H1 (cell line): ENCODE results near the gene GLG1. TPM values are rescaled to one million over a fixed set of nuclear protein-coding genes. Genes with fewer than 3 reads are reported as not detected.

Experiments used
- CTCF ChIA-PET: fragments of 300-600 bp; sonication (Branson Sonifier 250); formaldehyde crosslinking; loops from one replicate; lab custom pipeline; 2021; ENCODE audit not compliant: partially characterized antibody; lab: Charles Lee
- POLR2A ChIA-PET: fragments of 300-600 bp; sonication (Branson Sonifier 250); formaldehyde crosslinking; loops from one replicate; lab custom pipeline; 2021; ENCODE audit warnings: inconsistent platforms; ENCODE audit not compliant: partially characterized antibody; lab: Charles Lee
- DNase-seq, 2 experiments: peaks; one replicate each; pipeline versions ENCODE4 v3.0.0 to v3.0.0-alpha.2; 2010 to 2022; ENCODE audit warnings: low spot score in 2 of 2, low read depth in 1 of 2, mixed read lengths in 1 of 2
- FAIRE-seq: peaks from 2 replicates; lab custom pipeline; 2011; peaks lifted over from hg19 to GRCh38; lab: Jason Lieb, UNC
- H2AFZ ChIP-seq: 2 replicates; pipeline ENCODE4 v1.8.1; 2012; ENCODE audit warnings: low read length, inconsistent platforms
- H2AK5ac ChIP-seq: 2 replicates; pipeline ENCODE4 v1.6.1; 2013; ENCODE audit warnings: low read depth, low read length
- H2BK120ac ChIP-seq: replicated peaks from 2 replicates; pipeline ENCODE3; 2013; ENCODE audit warnings: low read depth, low read length, inconsistent platforms
- H2BK12ac ChIP-seq: 2 replicates; pipeline ENCODE4 v1.6.1; 2013; ENCODE audit warnings: low read depth, low read length
- H2BK15ac ChIP-seq: 2 replicates; pipeline ENCODE4 v1.6.1; 2013; ENCODE audit warnings: low read length
- H2BK20ac ChIP-seq: 2 replicates; pipeline ENCODE4 v1.6.1; 2013; ENCODE audit warnings: low read length
- H2BK5ac ChIP-seq: 2 replicates; pipeline ENCODE4 v1.6.1; 2013; ENCODE audit warnings: low read depth, low read length
- H3K14ac ChIP-seq: 2 replicates; pipeline ENCODE4 v1.6.1; 2013; ENCODE audit warnings: inconsistent platforms; ENCODE audit not compliant: insufficient read length
- H3K18ac ChIP-seq: 2 replicates; pipeline ENCODE4 v1.6.1; 2013; ENCODE audit warnings: low read length; ENCODE audit errors: extremely low read depth
- H3K23ac ChIP-seq: 2 replicates; pipeline ENCODE4 v1.6.1; 2013; ENCODE audit warnings: inconsistent platforms; ENCODE audit not compliant: insufficient read length
- H3K23me2 ChIP-seq: 2 replicates; pipeline ENCODE4 v1.6.1; 2013; ENCODE audit warnings: low read depth, low read length
- H3K27ac ChIP-seq: 2 replicates; pipeline ENCODE4 v1.6.1; 2011; ENCODE audit warnings: low read depth, low read length, inconsistent platforms
- H3K27me3 ChIP-seq, 4 experiments: replicated peaks in 1 of 4; 1 replicate in 1 of 4; 2 replicates in 3 of 4; pipeline versions ENCODE4 v1.6.1 to v1.8.1; 2011 to 2013; ENCODE audit warnings: low read length in 3 of 4, mild to moderate bottlenecking in 3 of 4, inconsistent platforms in 2 of 4, mixed read lengths in 2 of 4, moderate library complexity in 1 of 4; ENCODE audit not compliant: control insufficient read depth in 3 of 4, insufficient read depth in 3 of 4; ENCODE audit errors: extremely low read depth in 1 of 4
- H3K36me3 ChIP-seq, 4 experiments: 2 replicates each; pipeline versions ENCODE4 v1.6.1 to v1.8.1; 2011 to 2013; ENCODE audit warnings: mild to moderate bottlenecking in 4 of 4, low read length in 3 of 4, moderate library complexity in 2 of 4, control low read depth in 1 of 4, inconsistent platforms in 1 of 4; ENCODE audit not compliant: insufficient read depth in 4 of 4, control insufficient read depth in 2 of 4
- H3K4ac ChIP-seq: replicated peaks from 2 replicates; pipeline ENCODE3; 2013; ENCODE audit warnings: low read length, low read depth, mixed read lengths, inconsistent platforms; ENCODE audit not compliant: insufficient read length
- H3K4me1 ChIP-seq, 4 experiments: replicated peaks in 1 of 4; 1 replicate in 1 of 4; 2 replicates in 3 of 4; pipeline versions ENCODE4 v1.6.1 to v1.8.1; 2011 to 2013; ENCODE audit warnings: low read length in 3 of 4, inconsistent platforms in 2 of 4, mixed read lengths in 1 of 4; ENCODE audit not compliant: insufficient read depth in 4 of 4, control insufficient read depth in 3 of 4
- H3K4me2 ChIP-seq, 2 experiments: 2 replicates each; pipeline versions ENCODE4 v1.6.1 to v1.8.1; 2011 to 2013; ENCODE audit warnings: low read depth in 2 of 2, low read length in 2 of 2, control low read depth in 1 of 2, inconsistent platforms in 1 of 2, mild to moderate bottlenecking in 1 of 2; ENCODE audit not compliant: insufficient read depth in 1 of 2
- H3K4me3 ChIP-seq, 4 experiments: fragments of 200-600, 300-600 bp in 1 of 4; sonication (generic), shearing (Covaris generic), sonication (Bioruptor Twin) in 1 of 4; 2 replicates each; pipeline versions ENCODE4 v1.5.1 to v1.8.1; 2011 to 2016; ENCODE audit warnings: low read length in 4 of 4, low read depth in 3 of 4, control low read depth in 2 of 4, inconsistent platforms in 2 of 4, mild to moderate bottlenecking in 2 of 4, mixed read lengths in 1 of 4, moderate library complexity in 1 of 4; ENCODE audit not compliant: insufficient read depth in 2 of 4; ENCODE audit errors: extremely low read depth in 1 of 4
- H3K56ac ChIP-seq: replicated peaks from 2 replicates; pipeline ENCODE3; 2013; ENCODE audit warnings: low read depth, mild to moderate bottlenecking, mixed read lengths, low read length, inconsistent platforms; ENCODE audit not compliant: insufficient read length
- H3K79me1 ChIP-seq: 2 replicates; pipeline ENCODE4 v1.6.1; 2013; ENCODE audit warnings: low read depth, low read length, control low read depth
- H3K79me2 ChIP-seq, 2 experiments: 2 replicates each; pipeline versions ENCODE4 v1.6.1 to v1.8.1; 2012 to 2013; ENCODE audit warnings: low read length in 2 of 2, mild to moderate bottlenecking in 2 of 2, inconsistent platforms in 1 of 2; ENCODE audit not compliant: insufficient read depth in 2 of 2, control insufficient read depth in 1 of 2
- H3K9ac ChIP-seq, 4 experiments: replicated peaks in 1 of 4; 1 replicate in 1 of 4; 2 replicates in 3 of 4; pipeline versions ENCODE4 v1.6.1 to v1.8.1; 2011 to 2013; ENCODE audit warnings: low read depth in 3 of 4, low read length in 3 of 4, control low read depth in 2 of 4, mild to moderate bottlenecking in 2 of 4, moderate library complexity in 2 of 4, inconsistent platforms in 1 of 4; ENCODE audit errors: extremely low read depth in 1 of 4
- H3K9me3 ChIP-seq, 2 experiments: 2 replicates each; pipeline versions ENCODE4 v1.6.1 to v1.8.1; 2012 to 2013; ENCODE audit warnings: mild to moderate bottlenecking in 2 of 2, moderate library complexity in 2 of 2, control low read depth in 1 of 2, inconsistent platforms in 1 of 2, low read depth in 1 of 2, low read length in 1 of 2, mixed read lengths in 1 of 2; ENCODE audit not compliant: insufficient read depth in 2 of 2
- H4K20me1 ChIP-seq, 2 experiments: replicated peaks in 1 of 2; 2 replicates each; pipeline versions ENCODE3 to v1.8.1; 2011 to 2013; ENCODE audit warnings: inconsistent platforms in 2 of 2, low read length in 2 of 2, mild to moderate bottlenecking in 1 of 2; ENCODE audit not compliant: insufficient read depth in 2 of 2, control insufficient read depth in 1 of 2
- H4K5ac ChIP-seq: 2 replicates; pipeline ENCODE4 v1.6.1; 2013; ENCODE audit warnings: low read length, low read depth, mixed read lengths, inconsistent platforms; ENCODE audit not compliant: insufficient read length
- H4K8ac ChIP-seq: 2 replicates; pipeline ENCODE4 v1.8.0; 2013; ENCODE audit warnings: mild to moderate bottlenecking, moderate library complexity, low read length, inconsistent platforms; ENCODE audit not compliant: insufficient read depth; ENCODE audit errors: extremely low read depth
- H4K91ac ChIP-seq: replicated peaks from 2 replicates; pipeline ENCODE3; 2013; ENCODE audit warnings: low read length, mixed read lengths, inconsistent platforms; ENCODE audit not compliant: insufficient read length
- CHD1 ChIP-seq: IDR thresholded peaks from 2 replicates; pipeline ENCODE4 v1.6.1; 2012; ENCODE audit warnings: low read depth, low read length, improper control_type of control experiment
- HDAC2 ChIP-seq, 2 experiments: fragments of 300-600 bp in 1 of 2; sonication (generic) in 1 of 2; IDR thresholded peaks; 2 replicates each; pipeline ENCODE4 v1.6.1; 2011 to 2012; ENCODE audit warnings: low read depth in 2 of 2, low read length in 2 of 2, mild to moderate bottlenecking in 2 of 2, moderate library complexity in 2 of 2, borderline replicate concordance in 1 of 2, inconsistent platforms in 1 of 2
- PHF8 ChIP-seq: fragments of 200-600 bp; sonication (generic); conservative IDR thresholded peaks from 2 replicates; pipeline ENCODE4 v1.7.1; 2012; ENCODE audit warnings: low read depth, mild to moderate bottlenecking, inconsistent platforms, low read length, moderate library complexity
- POLR2A ChIP-seq, 2 experiments: IDR thresholded peaks; 1 replicate in 1 of 2; 2 replicates in 1 of 2; pipeline ENCODE4 v1.6.1; 2011; ENCODE audit warnings: low read depth in 2 of 2, low read length in 2 of 2, mild to moderate bottlenecking in 2 of 2; ENCODE audit errors: control extremely low read depth in 1 of 2
- RFX5 ChIP-seq: IDR thresholded peaks from 2 replicates; pipeline ENCODE4 v1.6.1; 2011; ENCODE audit warnings: low read depth, low read length, improper control_type of control experiment, borderline replicate concordance
- YY1 ChIP-seq: IDR thresholded peaks from 2 replicates; pipeline ENCODE4 v1.6.1; 2011; ENCODE audit warnings: low read depth, mild to moderate bottlenecking, low read length
- WGBS, 2 experiments: shearing (Covaris generic) in 1 of 2; methylation state at CpG; one replicate each; pipeline versions ENCODE4 v1.1.6 to v1.1.7; 2013 to 2015; ENCODE audit warnings: low lambda C conversion rate in 2 of 2, mixed read lengths in 2 of 2, inconsistent platforms in 1 of 2, low coverage in 1 of 2, missing lambda C conversion rate in 1 of 2; ENCODE audit not compliant: insufficient replicate concordance in 2 of 2, insufficient coverage in 1 of 2, insufficient read length in 1 of 2; ENCODE audit errors: extremely low coverage in 1 of 2, missing lambda C conversion rate in 1 of 2; 5-methylcytosine and 5-hydroxymethylcytosine counted together
- polyA plus RNA-seq, 7 experiments: library from polyadenylated mRNA; depleted of rRNA in 3 of 7; stranded (reverse) in 5 of 7; unstranded in 2 of 7; fragments of >200 nt in 5 of 7; fragments of 200-250 nt in 2 of 7; gene quantifications; 1 replicate in 5 of 7; 2 replicates in 1 of 7; 4 replicates in 1 of 7; pipeline versions ENCODE4 v1.2.1 to v1.2.3, GENCODE V29; 2011 to 2013; ENCODE audit warnings: missing spikeins in 2 of 7, mixed read lengths in 2 of 7
- total RNA-seq: library from RNA; stranded (reverse); fragmentation: NEBNext Ultra II Directional; extraction: Animal tissue kit (Norgen Biotek cat#: 25700); gene quantifications from 2 replicates; pipeline ENCODE4 v1.2.1, GENCODE V29; 2021

The GLG1 gene
- total and polyA plus RNA-seq, 2 of the 8 experiments (the other 6 are each of a cell fraction or from before 2014, with no cell fraction given) = 53.4 to 139 TPM

DNA sequence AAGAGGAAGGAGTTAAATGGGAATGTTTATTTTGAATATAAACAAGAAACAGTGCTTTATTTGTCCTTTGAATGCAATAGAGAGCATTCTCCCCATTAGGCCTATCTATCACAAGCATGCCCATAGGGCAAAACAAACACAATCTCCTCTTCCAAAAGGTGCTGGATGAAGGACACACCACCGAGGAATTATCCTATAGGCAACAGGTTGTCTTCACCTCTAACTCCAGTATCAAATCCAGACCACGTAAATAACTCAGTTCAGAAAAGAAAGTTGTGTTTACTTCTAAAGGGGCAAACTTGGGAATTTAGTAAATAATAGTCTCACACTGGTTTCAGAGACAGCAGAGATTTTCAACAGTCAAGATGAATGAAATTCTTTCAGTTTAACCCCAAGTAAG, 101.9 kb downstream of the GLG1 start:
- Histone ChIP-seq H2BK15ac (no peak overlapping the region), H2AFZ (no peak overlapping the region), H3K18ac (no peak overlapping the region), H3K4me1 (no peaks in the 10 kb centered on the region), H2BK12ac (no peak overlapping the region), H3K4me2 (no peak overlapping the region), H4K20me1 (peaks cover 0 to 1% of the 10 kb centered on the region in 2 experiments), H2BK5ac (no peak overlapping the region), H4K5ac (no peak overlapping the region), H3K4me3 (no peak overlapping the region), H3K9me3 (no peaks in the 10 kb centered on the region), H3K79me1 (no peaks in the 10 kb centered on the region), H3K79me2 (no peaks in the 10 kb centered on the region; a peak in 1 of 4 replicates), H3K27me3 (no peaks in the 10 kb centered on the region), H4K91ac (no peak overlapping the region), H2BK20ac (no peak overlapping the region), H2AK5ac (no peak overlapping the region), H3K9ac (no peak overlapping the region), H3K23ac (no peak overlapping the region), H3K23me2 (no peaks in the 10 kb centered on the region), H3K14ac (no peak overlapping the region), H3K56ac (no peak overlapping the region), H4K8ac (no peak overlapping the region), H3K4ac (no peak overlapping the region), H2BK120ac (no peak overlapping the region), H3K27ac (no peak overlapping the region), H3K36me3 (peaks cover 4 to 29% (median 13%) of the 10 kb centered on the region in 4 experiments; a peak in 7 of 8 replicates)
- DNase-seq (no peak), FAIRE-seq (no peak)
- whole genome bisulfite sequencing, 2 experiments = 95% methylated on average over 2 of the region's 2 CpGs; no CpG with 5 or more reads in 1 of the 2 experiments
- TF ChIP-seq PHF8 = no peak
- TF ChIP-seq HDAC2 (IDR thresholded peaks at IDR 0.05; ENCODE audit: borderline replicate concordance in 1 of 2, low read depth in 2 of 2, low read length in 2 of 2) = no peak
- no peak for TF ChIP-seq POLR2A (IDR thresholded peaks at IDR 0.05; ENCODE audit: control extremely low read depth in 1 of 2, low read depth in 2 of 2, low read length in 2 of 2)
- no peak for TF ChIP-seq CHD1
- no peak for TF ChIP-seq RFX5
- TF ChIP-seq YY1 = no peak
- ChIA-PET CTCF (interaction anchor here (1.1 kb wide), 1 partner anchor 118 kb away, joined by 3 read pairs; no protein-coding TSS in a partner anchor), POLR2A (no interaction called here)
